ENCODE data around the gene CCDC177. TPM values are rescaled to one million over a fixed set of nuclear protein-coding genes. Genes with fewer than 3 reads are reported as not detected.

The CCDC177 gene
- total and polyA plus RNA-seq, 2 of the 8 experiments (the other 6 are each of a cell fraction or from before 2014, with no cell fraction given) = 0.62 to 2.8 TPM

DNA sequence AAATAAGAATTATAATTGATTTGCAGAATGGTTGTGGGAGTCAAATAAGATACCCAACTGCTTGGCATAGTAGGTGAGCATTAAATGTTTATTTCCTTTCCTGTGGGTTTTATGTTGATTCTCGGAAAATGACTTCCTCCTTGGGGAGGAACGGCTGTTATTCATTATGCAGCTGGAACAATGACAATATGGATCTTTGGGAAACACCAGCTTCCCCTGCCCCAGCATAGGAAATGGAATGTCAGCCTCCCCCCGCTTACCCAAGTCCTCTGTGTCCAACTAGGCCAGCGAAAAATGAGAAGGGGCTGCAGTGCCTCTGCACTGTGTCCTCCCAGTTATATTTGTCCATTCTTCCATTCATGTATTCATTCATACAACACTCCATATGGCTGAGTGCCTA, 11.7 kb upstream of the CCDC177 start:
- ChIA-PET POLR2A (ENCODE audit: partially characterized antibody) (interaction anchor here (0.6 kb wide), 1 partner anchor 12 kb away, joined by 3 read pairs; no protein-coding TSS in a partner anchor), CTCF (ENCODE audit: partially characterized antibody) (interaction anchor here (0.7 to 5.0 kb wide), 14 partner anchors 8 to 164 kb away, joined by 3 to 47 read pairs (median 8); partner anchors contain the start of gene CCDC177)
- Histone ChIP-seq H3K36me3 (ENCODE audit: control insufficient read depth in 2 of 4, insufficient read depth in 4 of 4, low read length in 3 of 4) (no peaks in the 10 kb centered on the region), H2BK15ac (ENCODE audit: low read length) (no peak overlapping the region), H3K56ac (replicated peaks; ENCODE audit: insufficient read length, low read depth, low read length) (no peak overlapping the region), H2BK5ac (ENCODE audit: low read depth, low read length) (no peak overlapping the region), H2BK120ac (replicated peaks; ENCODE audit: low read depth, low read length) (no peak overlapping the region), H3K79me1 (ENCODE audit: low read depth, low read length) (no peaks in the 10 kb centered on the region), H3K27me3 (replicated peaks in 1 of 4; ENCODE audit: control insufficient read depth in 3 of 4, extremely low read depth in 1 of 4, insufficient read depth in 3 of 4, low read length in 3 of 4) (no peaks in the 10 kb centered on the region), H4K5ac (ENCODE audit: insufficient read length, low read depth, low read length) (no peak overlapping the region), H2AFZ (ENCODE audit: low read length) (no peak overlapping the region), H3K4me1 (replicated peaks in 1 of 4; ENCODE audit: control insufficient read depth in 3 of 4, insufficient read depth in 4 of 4, low read length in 3 of 4) (no peaks in the 10 kb centered on the region; a peak in 1 of 7 replicates), H3K4ac (replicated peaks; ENCODE audit: insufficient read length, low read depth, low read length) (no peak overlapping the region), H3K18ac (ENCODE audit: extremely low read depth, low read length) (no peak overlapping the region), H3K23me2 (ENCODE audit: low read depth, low read length) (no peaks in the 10 kb centered on the region), H4K91ac (replicated peaks; ENCODE audit: insufficient read length, low read length) (no peak overlapping the region), H3K4me3 (ENCODE audit: extremely low read depth in 1 of 4, insufficient read depth in 2 of 4, low read depth in 3 of 4, low read length in 4 of 4) (no peak overlapping the region), H3K9me3 (ENCODE audit: insufficient read depth in 2 of 2, low read depth in 1 of 2, low read length in 1 of 2) (no peaks in the 10 kb centered on the region), H3K23ac (ENCODE audit: insufficient read length) (no peak overlapping the region), H3K14ac (ENCODE audit: insufficient read length) (no peak overlapping the region), H2BK20ac (ENCODE audit: low read length) (no peak overlapping the region), H3K27ac (ENCODE audit: low read depth, low read length) (no peak overlapping the region), H3K79me2 (ENCODE audit: control insufficient read depth in 1 of 2, insufficient read depth in 2 of 2, low read length in 2 of 2) (no peaks in the 10 kb centered on the region), H2AK5ac (ENCODE audit: low read depth, low read length) (no peak overlapping the region), H4K8ac (ENCODE audit: extremely low read depth, insufficient read depth, low read length) (no peak overlapping the region), H4K20me1 (replicated peaks in 1 of 2; ENCODE audit: control insufficient read depth in 1 of 2, insufficient read depth in 2 of 2, low read length in 2 of 2) (no peaks in the 10 kb centered on the region), H3K4me2 (ENCODE audit: insufficient read depth in 1 of 2, low read depth in 2 of 2, low read length in 2 of 2) (no peak overlapping the region), H3K9ac (replicated peaks in 1 of 4; ENCODE audit: extremely low read depth in 1 of 4, low read depth in 3 of 4, low read length in 3 of 4) (no peak overlapping the region), H2BK12ac (ENCODE audit: low read depth, low read length) (no peak overlapping the region)
- WGBS, 2 experiments (ENCODE audit: extremely low coverage in 1 of 2, insufficient coverage in 1 of 2, insufficient read length in 1 of 2, insufficient replicate concordance in 2 of 2, low coverage in 1 of 2, low lambda C conversion rate in 2 of 2, missing lambda C conversion rate in 1 of 2) = 87% methylated on average over 4 of the region's 4 CpGs; no CpG with 5 or more reads in 1 of the 2 experiments
- no peak for TF ChIP-seq TAF1 (IDR thresholded peaks at IDR 0.05; ENCODE audit: low read depth, low read length)
- no peak for TF ChIP-seq BRCA1 (IDR thresholded peaks at IDR 0.05; ENCODE audit: low read depth, low read length)
- TF ChIP-seq SP2 (IDR thresholded peaks at IDR 0.05; ENCODE audit: low read length) = no peak
- TF ChIP-seq SP1 (IDR thresholded peaks at IDR 0.05; ENCODE audit: low read depth, low read length) = no peak
- no peak for TF ChIP-seq POLR2AphosphoS5 (IDR thresholded peaks at IDR 0.05; ENCODE audit: low read depth, low read length)
- TF ChIP-seq CBX5 (IDR thresholded peaks at IDR 0.05; ENCODE audit: low read depth, low read length) = no peak
- TF ChIP-seq SIRT6 (IDR thresholded peaks at IDR 0.05; ENCODE audit: low read length) = no peak
- TF ChIP-seq EZH2 (IDR thresholded peaks at IDR 0.05; ENCODE audit: low read depth, low read length, severe bottlenecking) = no peak
- TF ChIP-seq, protein P1, sequence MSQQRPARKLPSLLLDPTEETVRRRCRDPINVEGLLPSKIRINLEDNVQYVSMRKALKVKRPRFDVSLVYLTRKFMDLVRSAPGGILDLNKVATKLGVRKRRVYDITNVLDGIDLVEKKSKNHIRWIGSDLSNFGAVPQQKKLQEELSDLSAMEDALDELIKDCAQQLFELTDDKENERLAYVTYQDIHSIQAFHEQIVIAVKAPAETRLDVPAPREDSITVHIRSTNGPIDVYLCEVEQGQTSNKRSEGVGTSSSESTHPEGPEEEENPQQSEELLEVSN (IDR thresholded peaks at IDR 0.05) = no peak
- TF ChIP-seq GABPA (IDR thresholded peaks at IDR 0.05; ENCODE audit: borderline replicate concordance, insufficient read depth, low read length) = no peak
- TF ChIP-seq KDM1A (IDR thresholded peaks at IDR 0.05; ENCODE audit: borderline replicate concordance, low read length) = no peak
- no peak for TF ChIP-seq RFX5 (IDR thresholded peaks at IDR 0.05; ENCODE audit: borderline replicate concordance, low read depth, low read length)
- no peak for FAIRE-seq
- DNase-seq (ENCODE audit: low read depth in 1 of 2, low spot score in 2 of 2) = no peak
